H9 (cell line): Measurements from ENCODE around the gene DOCK10. TPM values are rescaled to one million over a fixed set of nuclear protein-coding genes. Genes with fewer than 3 reads are reported as not detected.

Experiments
- DNase-seq: peaks from one replicate; pipeline ENCODE4 v3.0.0-alpha.2; 2017
- H2AFZ ChIP-seq: one replicate; pipeline ENCODE4 v1.6.1; 2013; ENCODE audit warnings: mild to moderate bottlenecking, low read length, control low read depth, moderate library complexity
- H2AK5ac ChIP-seq: 2 replicates; pipeline ENCODE4 v1.6.1; 2013; ENCODE audit warnings: low read length, control low read depth, mixed read lengths; ENCODE audit not compliant: insufficient read length
- H2BK120ac ChIP-seq: one replicate; pipeline ENCODE4 v1.6.1; 2013; ENCODE audit warnings: low read depth, mild to moderate bottlenecking, low read length, control low read depth, inconsistent platforms; ENCODE audit not compliant: poor library complexity, severe bottlenecking
- H2BK12ac ChIP-seq: 2 replicates; pipeline ENCODE4 v1.6.1; 2013; ENCODE audit warnings: low read length, control low read depth, mixed read lengths, low read depth; ENCODE audit not compliant: insufficient read length
- H2BK15ac ChIP-seq: 2 replicates; pipeline ENCODE4 v1.6.1; 2013; ENCODE audit warnings: low read depth, low read length, control low read depth
- H2BK20ac ChIP-seq: one replicate; pipeline ENCODE4 v1.6.1; 2013; ENCODE audit warnings: low read depth, mild to moderate bottlenecking, low read length, control low read depth, inconsistent platforms; ENCODE audit not compliant: poor library complexity, severe bottlenecking
- H2BK5ac ChIP-seq: 2 replicates; pipeline ENCODE4 v1.6.1; 2013; ENCODE audit warnings: low read length, control low read depth, mixed read lengths; ENCODE audit not compliant: insufficient read length
- H3K14ac ChIP-seq: 2 replicates; pipeline ENCODE4 v1.6.1; 2013; ENCODE audit warnings: low read length, control low read depth; ENCODE audit not compliant: insufficient read depth
- H3K18ac ChIP-seq: 2 replicates; pipeline ENCODE4 v1.6.1; 2013; ENCODE audit warnings: low read depth, mild to moderate bottlenecking, mixed read lengths, low read length, control low read depth; ENCODE audit not compliant: insufficient read length
- H3K23ac ChIP-seq: 2 replicates; pipeline ENCODE4 v1.6.1; 2013; ENCODE audit warnings: low read length, control low read depth, mixed read lengths, low read depth; ENCODE audit not compliant: insufficient read length
- H3K23me2 ChIP-seq: 2 replicates; pipeline ENCODE4 v1.6.1; 2013; ENCODE audit warnings: low read depth, mild to moderate bottlenecking, mixed read lengths, low read length, control low read depth; ENCODE audit not compliant: insufficient read length, poor library complexity, severe bottlenecking
- H3K27ac ChIP-seq: 2 replicates; pipeline ENCODE4 v1.5.1; 2013; ENCODE audit warnings: low read length, control low read depth, mixed read lengths, low read depth; ENCODE audit not compliant: insufficient read length
- H3K27me3 ChIP-seq: 2 replicates; pipeline ENCODE4 v1.6.1; 2013; ENCODE audit warnings: low read length, control low read depth, inconsistent platforms; ENCODE audit not compliant: insufficient read depth
- H3K4ac ChIP-seq: 2 replicates; pipeline ENCODE4 v1.6.1; 2013; ENCODE audit warnings: low read depth, mild to moderate bottlenecking, control low read depth, inconsistent platforms, low read length, moderate library complexity
- H3K4me1 ChIP-seq: 2 replicates; pipeline ENCODE4 v1.6.1; 2013; ENCODE audit warnings: low read length, control low read depth, inconsistent platforms; ENCODE audit not compliant: insufficient read depth
- H3K4me2 ChIP-seq: 2 replicates; pipeline ENCODE4 v1.6.1; 2013; ENCODE audit warnings: low read length, control low read depth, mixed read lengths; ENCODE audit not compliant: insufficient read length, insufficient read depth
- H3K56ac ChIP-seq: 2 replicates; pipeline ENCODE4 v1.6.1; 2013; ENCODE audit warnings: low read depth, mild to moderate bottlenecking, mixed read lengths, low read length, control low read depth; ENCODE audit not compliant: insufficient read length
- H3K79me1 ChIP-seq: 2 replicates; pipeline ENCODE4 v1.6.1; 2013; ENCODE audit warnings: low read depth, mild to moderate bottlenecking, moderate library complexity, low read length, control low read depth, inconsistent platforms; ENCODE audit not compliant: insufficient read depth, poor library complexity, severe bottlenecking
- H3K79me2 ChIP-seq: 2 replicates; pipeline ENCODE4 v1.6.1; 2013; ENCODE audit warnings: low read length, control low read depth, inconsistent platforms; ENCODE audit not compliant: insufficient read depth
- H3K9ac ChIP-seq: 2 replicates; pipeline ENCODE4 v1.6.1; 2013; ENCODE audit warnings: low read length, control low read depth, mixed read lengths; ENCODE audit not compliant: insufficient read length; ENCODE audit errors: extremely low read depth
- H3K9me3 ChIP-seq: one replicate; pipeline ENCODE4 v1.6.1; 2013; ENCODE audit warnings: low read depth, low read length, inconsistent platforms; ENCODE audit not compliant: control insufficient read depth
- H3T11ph ChIP-seq: one replicate; pipeline ENCODE4 v1.6.1; 2013; ENCODE audit warnings: mild to moderate bottlenecking, low read length, control low read depth, inconsistent platforms
- H4K20me1 ChIP-seq: one replicate; pipeline ENCODE4 v1.6.1; 2013; ENCODE audit not compliant: control insufficient read depth, insufficient read length, insufficient read depth
- H4K5ac ChIP-seq: 2 replicates; pipeline ENCODE4 v1.6.1; 2013; ENCODE audit warnings: low read depth, mild to moderate bottlenecking, mixed read lengths, low read length, control low read depth; ENCODE audit not compliant: insufficient read length
- H4K8ac ChIP-seq: replicated peaks from 2 replicates; pipeline ENCODE4 v1.6.1; 2013; ENCODE audit warnings: low read length, control low read depth, mixed read lengths, low read depth; ENCODE audit not compliant: insufficient read length
- H4K91ac ChIP-seq: 2 replicates; pipeline ENCODE4 v1.6.1; 2013; ENCODE audit warnings: low read depth, mild to moderate bottlenecking, moderate library complexity, mixed read lengths, low read length, control low read depth; ENCODE audit not compliant: insufficient read length
- H3K27ac Mint-ChIP-seq, 3 experiments: 2 replicates in 2 of 3; 3 replicates in 1 of 3; pipeline ENCODE4 v1.8.0; 2020 to 2021; ENCODE audit warnings: mixed read lengths in 3 of 3, mild to moderate bottlenecking in 1 of 3, moderate library complexity in 1 of 3
- H3K27me3 Mint-ChIP-seq: 2 replicates; pipeline ENCODE4 v1.8.0; 2021; ENCODE audit warnings: low read depth, mild to moderate bottlenecking, moderate library complexity, mixed read lengths
- H3K36me3 Mint-ChIP-seq, 3 experiments: 2 replicates in 2 of 3; 3 replicates in 1 of 3; pipeline ENCODE4 v1.8.0; 2020 to 2021; ENCODE audit warnings: low read depth in 3 of 3, mixed read lengths in 3 of 3; ENCODE audit not compliant: insufficient read depth in 1 of 3
- H3K4me1 Mint-ChIP-seq, 2 experiments: 2 replicates each; pipeline ENCODE4 v1.8.0; 2020; ENCODE audit warnings: mixed read lengths in 2 of 2
- H3K4me3 Mint-ChIP-seq, 2 experiments: 2 replicates in 1 of 2; 3 replicates in 1 of 2; pipeline ENCODE4 v1.8.0; 2020 to 2021; ENCODE audit warnings: mild to moderate bottlenecking in 2 of 2, mixed read lengths in 2 of 2, moderate library complexity in 1 of 2
- H3K9me3 Mint-ChIP-seq, 2 experiments: 2 replicates in 1 of 2; 3 replicates in 1 of 2; pipeline ENCODE4 v1.8.0; 2020; ENCODE audit warnings: mild to moderate bottlenecking in 2 of 2, mixed read lengths in 2 of 2, moderate library complexity in 1 of 2
- total RNA-seq: library from RNA; stranded (reverse); gene quantifications from 2 replicates; pipeline ENCODE4 v1.2.1, GENCODE V29; 2021
- TF ChIP-seq, protein P1 (sequence below): fragments of 200-600 bp; sonication (generic); conservative IDR thresholded peaks from 3 replicates; pipeline ENCODE4 v1.8.0; 2021; ENCODE audit warnings: antibody characterized with exemption, mild to moderate bottlenecking

DOCK10 gene
- total RNA-seq, 1 experiment from 2014 or later: 0.79 TPM

DNA sequence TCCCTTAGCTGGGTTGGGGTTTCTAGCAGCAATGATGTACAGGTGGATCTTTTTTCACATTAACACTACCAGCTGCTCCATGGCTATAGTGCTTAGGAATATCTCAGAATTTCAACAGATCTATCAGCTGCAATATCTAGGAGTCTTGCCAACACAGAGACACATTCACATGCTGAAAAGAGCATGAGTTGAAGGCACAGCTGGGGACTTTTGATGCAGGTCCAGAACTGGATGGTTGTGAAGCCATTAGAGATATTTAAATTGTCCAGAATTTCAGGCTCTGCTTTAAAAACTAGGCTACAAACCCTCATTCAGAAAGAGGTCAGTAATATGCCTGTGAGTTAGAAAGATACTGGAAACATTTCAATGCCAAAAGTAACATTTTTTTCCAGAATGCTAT lies 203.9 kb downstream of the DOCK10 start:
- TF ChIP-seq, protein P1, sequence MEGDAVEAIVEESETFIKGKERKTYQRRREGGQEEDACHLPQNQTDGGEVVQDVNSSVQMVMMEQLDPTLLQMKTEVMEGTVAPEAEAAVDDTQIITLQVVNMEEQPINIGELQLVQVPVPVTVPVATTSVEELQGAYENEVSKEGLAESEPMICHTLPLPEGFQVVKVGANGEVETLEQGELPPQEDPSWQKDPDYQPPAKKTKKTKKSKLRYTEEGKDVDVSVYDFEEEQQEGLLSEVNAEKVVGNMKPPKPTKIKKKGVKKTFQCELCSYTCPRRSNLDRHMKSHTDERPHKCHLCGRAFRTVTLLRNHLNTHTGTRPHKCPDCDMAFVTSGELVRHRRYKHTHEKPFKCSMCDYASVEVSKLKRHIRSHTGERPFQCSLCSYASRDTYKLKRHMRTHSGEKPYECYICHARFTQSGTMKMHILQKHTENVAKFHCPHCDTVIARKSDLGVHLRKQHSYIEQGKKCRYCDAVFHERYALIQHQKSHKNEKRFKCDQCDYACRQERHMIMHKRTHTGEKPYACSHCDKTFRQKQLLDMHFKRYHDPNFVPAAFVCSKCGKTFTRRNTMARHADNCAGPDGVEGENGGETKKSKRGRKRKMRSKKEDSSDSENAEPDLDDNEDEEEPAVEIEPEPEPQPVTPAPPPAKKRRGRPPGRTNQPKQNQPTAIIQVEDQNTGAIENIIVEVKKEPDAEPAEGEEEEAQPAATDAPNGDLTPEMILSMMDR: no peak
- Histone ChIP-seq H2BK120ac (no peak overlapping the region), H3K9me3 (no peaks in the 10 kb centered on the region), H4K91ac (no peak overlapping the region), H3K18ac (no peak overlapping the region), H3K4me2 (no peak overlapping the region), H2BK20ac (no peak overlapping the region), H3K14ac (no peak overlapping the region), H2BK15ac (no peak overlapping the region), H2AK5ac (no peak overlapping the region), H3K79me2 (no peaks in the 10 kb centered on the region), H3K23ac (no peak overlapping the region), H2AFZ (no peak overlapping the region), H3T11ph (no peak overlapping the region), H3K56ac (no peak overlapping the region), H3K27me3 (no peaks in the 10 kb centered on the region), H4K8ac (no peak overlapping the region), H3K27ac (no peak overlapping the region), H3K23me2 (no peaks in the 10 kb centered on the region), H2BK5ac (no peak overlapping the region), H3K79me1 (no peaks in the 10 kb centered on the region), H2BK12ac (no peak overlapping the region), H4K5ac (no peak overlapping the region), H3K9ac (no peak overlapping the region), H4K20me1 (no peaks in the 10 kb centered on the region), H3K4ac (no peak overlapping the region), H3K4me1 (no peaks in the 10 kb centered on the region)
- Mint-ChIP-seq H3K27ac (no peak overlapping the region), H3K4me1 (no peaks in the 10 kb centered on the region), H3K4me3 (no peak overlapping the region), H3K36me3 (no peaks in the 10 kb centered on the region; a peak in 1 of 7 replicates), H3K9me3 (peaks cover 0 to 3% of the 10 kb centered on the region in 2 experiments; a peak in 1 of 5 replicates), H3K27me3 (peaks cover 1% of the 10 kb centered on the region)
- no peak for DNase-seq
